ENCODE measurements around the gene PEF1.

PEF1 gene

GRCh38 chr1:31596737-31597097, 48.0 kb downstream of the PEF1 start:
- no peak for ATAC-seq
- no peak for TF ChIP-seq PATZ1 (CRISPR knock-in tag; IDR thresholded peaks at IDR 0.05; ENCODE audit: borderline replicate concordance)
- TF ChIP-seq TCF4 (CRISPR knock-in tag; IDR thresholded peaks at IDR 0.05; ENCODE audit: borderline replicate concordance): no peak
- TF ChIP-seq POU6F1 (CRISPR knock-in tag; IDR thresholded peaks at IDR 0.05; ENCODE audit: borderline replicate concordance, low read depth): no peak

- ATAC-seq: no peak
- no peak for TF ChIP-seq ZC3H10 (CRISPR knock-in tag; IDR thresholded peaks at IDR 0.05)
- no peak for TF ChIP-seq OSR1 (CRISPR knock-in tag; IDR thresholded peaks at IDR 0.05)
- no peak for TF ChIP-seq RARB (CRISPR knock-in tag; IDR thresholded peaks at IDR 0.05)
- TF ChIP-seq CREB5 (CRISPR knock-in tag; IDR thresholded peaks at IDR 0.05; ENCODE audit: low read depth): no peak
Measured at GRCh38 chr1:31595836-31596736, 48.6 kb downstream of the PEF1 start.

GRCh38 chr1:31593770-31594632, 50.7 kb downstream of the PEF1 start:
- TF ChIP-seq ZNF565 (CRISPR knock-in tag; conservative IDR thresholded peaks at IDR 0.05; ENCODE audit: low read depth) (no peak), RARB (CRISPR knock-in tag; IDR thresholded peaks at IDR 0.05) (no peak), PPARA (CRISPR knock-in tag; IDR thresholded peaks at IDR 0.05; ENCODE audit: borderline replicate concordance) (no peak), ARNTL (CRISPR knock-in tag; IDR thresholded peaks at IDR 0.05; ENCODE audit: borderline replicate concordance, low read depth) (no peak), ZNF70 (CRISPR knock-in tag; IDR thresholded peaks at IDR 0.05) (no peak), POU6F1 (CRISPR knock-in tag; IDR thresholded peaks at IDR 0.05; ENCODE audit: borderline replicate concordance, low read depth) (no peak), GLIS3 (CRISPR knock-in tag; IDR thresholded peaks at IDR 0.05) (no peak), ESRRG (CRISPR knock-in tag; IDR thresholded peaks at IDR 0.05) (no peak), TOX (CRISPR knock-in tag; IDR thresholded peaks at IDR 0.05; ENCODE audit: borderline replicate concordance) (no peak), ZFP30 (CRISPR knock-in tag; IDR thresholded peaks at IDR 0.05) (no peak), BACH2 (CRISPR knock-in tag; IDR thresholded peaks at IDR 0.05; ENCODE audit: borderline replicate concordance) (no peak), CSRNP3 (CRISPR knock-in tag; IDR thresholded peaks at IDR 0.05) (no peak), ZFP3 (CRISPR knock-in tag; IDR thresholded peaks at IDR 0.05) (no peak), SNAI2 (CRISPR knock-in tag; IDR thresholded peaks at IDR 0.05) (no peak), ISL1 (CRISPR knock-in tag; IDR thresholded peaks at IDR 0.05) (no peak), ZNF8 (CRISPR knock-in tag; IDR thresholded peaks at IDR 0.05) (no peak), CREB5 (CRISPR knock-in tag; IDR thresholded peaks at IDR 0.05; ENCODE audit: low read depth) (no peak), OSR1 (CRISPR knock-in tag; IDR thresholded peaks at IDR 0.05) (no peak), ZC3H10 (CRISPR knock-in tag; IDR thresholded peaks at IDR 0.05) (no peak), TSHZ2 (CRISPR knock-in tag; IDR thresholded peaks at IDR 0.05) (no peak)
- peak; percentile 95 for ATAC-seq

All from SK-N-SH treated with all-trans-retinoic acid at 6 μM for 48 hours (cell line).